Endothelial cell (in vitro differentiated cells): ENCODE data around the gene FZD4. TPM values are rescaled to one million over a fixed set of nuclear protein-coding genes. Genes with fewer than 3 reads are reported as not detected.
A peak's percentile ranks its signal among the peaks of the same experiment; 100 is the strongest.
"Not testable (repeated sequence)": the region's sequence is repeated elsewhere in the genome, so short reads cannot be mapped to it uniquely, and the experiment has no call there.

ENCODE experiments used
- DNase-seq: peaks from one replicate; pipeline ENCODE4 v3.0.0; 2021; ENCODE audit warnings: low spot score
- H3K27ac Mint-ChIP-seq: one replicate; pipeline ENCODE4 v1.8.0; 2021; ENCODE audit warnings: mixed read lengths, inconsistent platforms; ENCODE audit not compliant: unreplicated experiment
- H3K27me3 Mint-ChIP-seq: one replicate; pipeline ENCODE4 v1.8.0; 2021; ENCODE audit warnings: mild to moderate bottlenecking, moderate library complexity, mixed read lengths, inconsistent platforms; ENCODE audit not compliant: unreplicated experiment
- H3K36me3 Mint-ChIP-seq: one replicate; pipeline ENCODE4 v1.8.0; 2021; ENCODE audit warnings: mild to moderate bottlenecking, low read depth, mixed read lengths, inconsistent platforms; ENCODE audit not compliant: unreplicated experiment
- H3K4me1 Mint-ChIP-seq: one replicate; pipeline ENCODE4 v1.8.0; 2021; ENCODE audit warnings: mild to moderate bottlenecking, mixed read lengths, inconsistent platforms; ENCODE audit not compliant: unreplicated experiment
- H3K4me3 Mint-ChIP-seq: one replicate; pipeline ENCODE4 v1.8.0; 2021; ENCODE audit warnings: mild to moderate bottlenecking, mixed read lengths, inconsistent platforms; ENCODE audit not compliant: unreplicated experiment
- H3K9me3 Mint-ChIP-seq: one replicate; pipeline ENCODE4 v1.8.0; 2021; ENCODE audit warnings: mixed read lengths, inconsistent platforms; ENCODE audit not compliant: unreplicated experiment
- CTCF ChIP-seq: fragments of 200-600 bp; sonication (generic); IDR thresholded peaks from one replicate; pipeline ENCODE4 v1.5.0; 2021; ENCODE audit warnings: antibody characterized with exemption; ENCODE audit not compliant: unreplicated experiment
- total RNA-seq: library from RNA; stranded (reverse); fragmentation: NEBNext Ultra II Directional; extraction: Animal tissue kit (Norgen Biotek cat#: 25700); gene quantifications from one replicate; pipeline ENCODE4 v1.2.1, GENCODE V29; 2021; ENCODE audit not compliant: unreplicated experiment

FZD4 gene
- total RNA-seq, 1 donor from 2014 or later = 71.5 TPM

- DNase-seq = no peak
- no peaks in the 10 kb centered on the region for H3K27me3 Mint-ChIP-seq
- no peaks in the 10 kb centered on the region for H3K9me3 Mint-ChIP-seq
- peak overlapping the region; percentile 46 for H3K27ac Mint-ChIP-seq
- no peaks in the 10 kb centered on the region for H3K36me3 Mint-ChIP-seq
- TF ChIP-seq CTCF = no peak
- H3K4me1 Mint-ChIP-seq = peaks cover 75% of the 10 kb centered on the region
- no peak overlapping the region for H3K4me3 Mint-ChIP-seq
Measured at GRCh38 chr11:86938203-86938899, 16.8 kb downstream of the FZD4 start.

- not testable (repeated sequence) for H3K4me3 Mint-ChIP-seq, H3K36me3 Mint-ChIP-seq, DNase-seq, H3K9me3 Mint-ChIP-seq, H3K27me3 Mint-ChIP-seq
- peaks cover 79% of the 10 kb centered on the region for H3K4me1 Mint-ChIP-seq
- peak overlapping the region; percentile 46 for H3K27ac Mint-ChIP-seq
Measured at GRCh38 chr11:86937193-86937806, 17.9 kb downstream of the FZD4 start.

GRCh38 chr11:86934926-86935579, 20.1 kb downstream of the FZD4 start:
- Mint-ChIP-seq H3K4me3 (no peak overlapping the region), H3K27ac (no peak overlapping the region), H3K9me3 (no peaks in the 10 kb centered on the region)

GRCh38 chr11:86934582-86934900, 20.7 kb downstream of the FZD4 start:
- Mint-ChIP-seq H3K27me3 (peaks cover 1% of the 10 kb centered on the region), H3K27ac (no peak overlapping the region), H3K9me3 (no peaks in the 10 kb centered on the region), H3K4me3 (no peak overlapping the region), H3K36me3 (no peaks in the 10 kb centered on the region), H3K4me1 (peaks cover 71% of the 10 kb centered on the region)
- no peak for DNase-seq
- TF ChIP-seq CTCF = no peak

More at GRCh38 chr11:86934926-86935579, 20.1 kb downstream of the FZD4 start:
- H3K4me1 Mint-ChIP-seq = peaks cover 75% of the 10 kb centered on the region
- H3K27me3 Mint-ChIP-seq = peaks cover 1% of the 10 kb centered on the region
- H3K36me3 Mint-ChIP-seq = no peaks in the 10 kb centered on the region
- no peak for TF ChIP-seq CTCF
- DNase-seq = no peak

GRCh38 chr11:86933891-86934581, 21.2 kb downstream of the FZD4 start:
- TF ChIP-seq CTCF = no peak
- Mint-ChIP-seq H3K4me1 (peaks cover 68% of the 10 kb centered on the region), H3K36me3 (no peaks in the 10 kb centered on the region), H3K4me3 (no peak overlapping the region), H3K27ac (no peak overlapping the region), H3K27me3 (peaks cover 1% of the 10 kb centered on the region), H3K9me3 (no peaks in the 10 kb centered on the region)
- no peak for DNase-seq
